Neural crest cell (in vitro differentiated cells): Measurements from ENCODE around the gene KCNV2. TPM values are rescaled to one million over a fixed set of nuclear protein-coding genes. Genes with fewer than 3 reads are reported as not detected.

Experiments
- DNase-seq: peaks from one replicate; pipeline ENCODE4 v3.0.0; 2021; ENCODE audit warnings: low read depth, mixed read lengths, low spot score
- H3K27ac Mint-ChIP-seq: one replicate; pipeline ENCODE4 v1.8.0; 2021; ENCODE audit warnings: mild to moderate bottlenecking, mixed read lengths; ENCODE audit not compliant: unreplicated experiment
- H3K27me3 Mint-ChIP-seq: 2 replicates; pipeline ENCODE4 v1.8.0; 2021; ENCODE audit warnings: low read depth, mild to moderate bottlenecking, mixed read lengths
- H3K36me3 Mint-ChIP-seq: 2 replicates; pipeline ENCODE4 v1.8.0; 2021; ENCODE audit warnings: low read depth, mild to moderate bottlenecking, mixed read lengths
- H3K4me1 Mint-ChIP-seq: 2 replicates; pipeline ENCODE4 v1.8.0; 2021; ENCODE audit warnings: mixed read lengths
- H3K4me3 Mint-ChIP-seq: one replicate; pipeline ENCODE4 v1.8.0; 2021; ENCODE audit warnings: mild to moderate bottlenecking, mixed read lengths
- H3K9me3 Mint-ChIP-seq: 2 replicates; pipeline ENCODE4 v1.8.0; 2021; ENCODE audit warnings: mixed read lengths
- CTCF ChIP-seq: fragments of 200-600 bp; sonication (generic); conservative IDR thresholded peaks from 2 replicates; pipeline ENCODE4 v1.5.0; 2021; ENCODE audit warnings: antibody characterized with exemption, mild to moderate bottlenecking
- long read RNA-seq: library from polyadenylated mRNA; unstranded; transcript quantifications from one replicate; pipeline ENCODE4 v2.0.0, GENCODE V29; 2020
- total RNA-seq: library from RNA; stranded (reverse); gene quantifications from 2 replicates; pipeline ENCODE4 v1.2.1, GENCODE V29; 2021

KCNV2 gene
- not detected in 2 replicates for total RNA-seq
- long read RNA-seq, result 0 reads

- no peak for TF ChIP-seq CTCF
- Mint-ChIP-seq H3K27ac (no peak within 1 kb of the TSS), H3K4me3 (no peak within 1 kb of the TSS), H3K4me1 (no peaks in the 10 kb centered on the region), H3K9me3 (peaks cover 5% of the 10 kb centered on the region), H3K27me3 (no peaks in the 10 kb centered on the region), H3K36me3 (peaks cover 22% of the 10 kb centered on the region)
- no peak for DNase-seq
Observed at GRCh38 chr9:2717385-2717784, at the start of gene KCNV2. TSS of gene KCNV2 (plus strand) at chr9:2717510. CDS start at chr9:2717740, 230 bp downstream.

GRCh38 chr9:2673161-2673560 lies 44.1 kb upstream of the KCNV2 start:
- DNase-seq, result no peak
- H3K36me3 Mint-ChIP-seq, result no peaks in the 10 kb centered on the region
- H3K9me3 Mint-ChIP-seq, result no peaks in the 10 kb centered on the region
- no peak overlapping the region for H3K4me3 Mint-ChIP-seq
- H3K27me3 Mint-ChIP-seq, result no peaks in the 10 kb centered on the region
- H3K4me1 Mint-ChIP-seq, result peaks cover 4% of the 10 kb centered on the region
- TF ChIP-seq CTCF, result no peak
- no peak overlapping the region for H3K27ac Mint-ChIP-seq

GRCh38 chr9:2674141-2674824 lies 43.0 kb upstream of the KCNV2 start:
- Mint-ChIP-seq H3K4me3 (no peak overlapping the region), H3K27ac (no peak overlapping the region), H3K9me3 (no peaks in the 10 kb centered on the region), H3K27me3 (no peaks in the 10 kb centered on the region), H3K36me3 (no peaks in the 10 kb centered on the region), H3K4me1 (peaks cover 4% of the 10 kb centered on the region)
- DNase-seq, result no peak
- TF ChIP-seq CTCF, result no peak

DNA sequence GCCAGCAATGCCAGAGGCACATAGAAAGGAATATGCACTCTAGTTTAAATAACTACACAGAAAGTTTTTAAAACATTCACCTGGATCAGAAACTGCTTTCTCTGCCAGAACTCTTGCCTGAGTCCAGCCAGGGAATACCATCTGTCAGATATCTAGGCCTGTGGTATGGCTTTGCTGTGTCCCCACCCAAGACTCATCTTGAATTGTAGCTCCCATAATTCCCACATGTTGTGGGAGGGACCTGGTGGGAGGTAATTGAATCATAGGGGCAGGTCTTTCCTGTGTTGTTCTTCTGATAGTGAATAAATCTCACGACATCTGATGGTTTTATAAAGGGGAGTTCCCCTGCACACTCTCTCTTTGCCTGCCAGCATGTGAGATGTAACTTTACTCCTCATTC lies 41.5 kb upstream of the KCNV2 start:
- Mint-ChIP-seq H3K27ac (no peak overlapping the region), H3K9me3 (peaks cover 1% of the 10 kb centered on the region), H3K4me3 (no peak overlapping the region), H3K27me3 (no peaks in the 10 kb centered on the region), H3K4me1 (peaks cover 3% of the 10 kb centered on the region), H3K36me3 (peaks cover 3% of the 10 kb centered on the region)
- TF ChIP-seq CTCF, result no peak
- DNase-seq, result no peak

DNA sequence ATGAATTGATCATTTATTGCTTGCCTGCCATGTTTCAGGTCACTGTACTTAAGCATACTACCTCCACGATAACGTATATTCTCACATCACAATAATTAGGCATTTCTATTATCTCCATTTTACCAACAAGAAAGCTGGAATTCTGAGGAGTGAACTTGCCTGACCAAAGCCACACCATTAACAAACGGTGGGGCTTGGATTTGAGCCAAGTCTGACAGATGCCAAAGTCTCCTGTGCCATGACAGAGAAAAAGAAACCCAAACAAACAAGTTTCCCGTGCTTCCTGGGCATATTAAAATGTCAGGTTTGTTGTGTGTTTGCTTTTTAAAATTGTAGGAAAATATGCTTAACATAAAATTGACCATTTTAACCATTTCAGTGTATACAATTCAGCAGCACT lies 40.8 kb upstream of the KCNV2 start:
- H3K4me1 Mint-ChIP-seq, result no peaks in the 10 kb centered on the region
- H3K27ac Mint-ChIP-seq, result no peak overlapping the region
- no peaks in the 10 kb centered on the region for H3K27me3 Mint-ChIP-seq
- peaks cover 3% of the 10 kb centered on the region for H3K36me3 Mint-ChIP-seq
- DNase-seq, result no peak
- TF ChIP-seq CTCF, result no peak
- peaks cover 4% of the 10 kb centered on the region for H3K9me3 Mint-ChIP-seq
- no peak overlapping the region for H3K4me3 Mint-ChIP-seq
